Testis (tissue), 5 donors: ENCODE measurements around the gene PCDHB14. TPM values are rescaled to one million over a fixed set of nuclear protein-coding genes. Genes with fewer than 3 reads are reported as not detected.
A peak's percentile ranks its signal among the peaks of the same experiment; 100 is the strongest.
"Not testable (repeated sequence)": the region's sequence is repeated elsewhere in the genome, so short reads cannot be mapped to it uniquely, and the experiment has no call there.

Experiments used
- DNase-seq: peaks from one replicate; pipeline ENCODE4 v3.0.0-alpha.2; 2019
- H3K27ac ChIP-seq, 2 donors: fragments of 200-600 bp; sonication (generic); one replicate each; pipeline ENCODE4 v1.5.1; 2019
- H3K27me3 ChIP-seq: fragments of 200-600 bp; sonication (generic); one replicate; pipeline ENCODE4 v1.5.1; 2019
- H3K36me3 ChIP-seq: fragments of 200-600 bp; sonication (generic); one replicate; pipeline ENCODE4 v1.5.1; 2017; ENCODE audit warnings: low read depth; ENCODE audit errors: missing control alignments
- H3K4me1 ChIP-seq: fragments of 200-600 bp; sonication (generic); one replicate; pipeline ENCODE4 v1.5.1; 2019
- H3K4me3 ChIP-seq, 2 donors: fragments of 200-600 bp; sonication (generic); one replicate each; pipeline ENCODE4 v1.5.1; 2017 to 2019
- H3K9me3 ChIP-seq: fragments of 200-600 bp; sonication (generic); one replicate; pipeline ENCODE4 v1.5.1; 2017
- CTCF ChIP-seq, 3 experiments: fragments of 450-650 bp in 2 of 3; fragments of 200-600 bp in 1 of 3; sonication (generic) in 1 of 3; IDR thresholded peaks; one replicate each; pipeline ENCODE4 v1.5.1; 2016 to 2019; ENCODE audit warnings: antibody characterized with exemption in 3 of 3, mild to moderate bottlenecking in 2 of 3, moderate library complexity in 1 of 3
- POLR2A ChIP-seq: fragments of 450-650 bp; IDR thresholded peaks from one replicate; pipeline ENCODE4 v1.6.1; 2017; ENCODE audit warnings: antibody characterized with exemption, mild to moderate bottlenecking, moderate library complexity
- WGBS, 2 donors: methylation state at CpG; one replicate each; pipeline ENCODE4 v1.1.5; 2018; 5-methylcytosine and 5-hydroxymethylcytosine counted together
- intact Hi-C: fragments of 100-400 bp; cut with DNase I; formaldehyde crosslinking; loops from one replicate; pipeline ENCODE4 v1.15.1; 2023; ENCODE audit warnings: low total_unique reads
- long read RNA-seq, 2 donors: transcript quantifications; one replicate each; lab custom pipeline, GENCODE V29; 2026
- polyA plus RNA-seq: library from polyadenylated mRNA; stranded (reverse); fragments of 350-450 nt; fragmentation: Illumina TruSeq; extraction: RNeasy Lipid Tissue Mini Kit (QIAGEN cat#74804); gene quantifications from one replicate; pipeline ENCODE4 v1.2.3, GENCODE V29; 2014; ENCODE audit warnings: low read depth, low replicate concordance; ENCODE audit not compliant: insufficient read depth
- total RNA-seq, 2 donors: library from RNA; depleted of rRNA; stranded (reverse); fragments of >200 nt; gene quantifications; one replicate each; pipeline ENCODE4 v1.2.3, GENCODE V29; 2016

Gene PCDHB14
- total RNA-seq (1 to 10 TPM; 7.9 to 8.0 TPM), polyA plus RNA-seq (2.7 TPM)
- long read RNA-seq, donor 1, full-length matches to known transcripts = 11 of 11 reads
- long read RNA-seq, donor 1, partial matches to known transcripts = 0 of 11 reads
- long read RNA-seq, donor 1, other reads (novel, unspliced or antisense) = 0 of 11 reads
- long read RNA-seq, donor 2, full-length matches to known transcripts = 6 of 6 reads
- long read RNA-seq, donor 2, partial matches to known transcripts = 0 of 6 reads
- long read RNA-seq, donor 2, other reads (novel, unspliced or antisense) = 0 of 6 reads

GRCh38 chr5:141223112-141223783 lies at the start of gene PCDHB14:
PCDHB14 (plus strand) TSS chr5:141223343; CDS start chr5:141223506, 163 bp downstream.
- no peak for DNase-seq
- WGBS, 2 donors = 16 to 18% methylated on average over 15 of the region's 15 CpGs
- Histone ChIP-seq H3K36me3 (no peaks in the 10 kb centered on the region), H3K27ac (no peak within 1 kb of the TSS), H3K27me3 (no peaks in the 10 kb centered on the region), H3K4me3 (no peak within 1 kb of the TSS), H3K4me1 (no peaks in the 10 kb centered on the region), H3K9me3 (no peaks in the 10 kb centered on the region)
- intact Hi-C loops = no loop called here
- peak in 2 of 3 experiments; percentile 9 to 14 for TF ChIP-seq CTCF (IDR thresholded peaks at IDR 0.05)
- no peak for TF ChIP-seq POLR2A

- H3K27me3 ChIP-seq, H3K4me1 ChIP-seq, H3K36me3 ChIP-seq, H3K27ac ChIP-seq, intact Hi-C loops, H3K9me3 ChIP-seq, DNase-seq: not testable (repeated sequence)
- WGBS, 2 donors = 25 to 35% methylated on average over 35 to 59 of the region's 79 CpGs
- H3K4me3 ChIP-seq = peak overlapping the region in 1 of 2 donors; percentile 22
Measured at GRCh38 chr5:141174291-141175104, 48.6 kb upstream of the PCDHB14 start.

GRCh38 chr5:141175933-141176332 lies 47.2 kb upstream of the PCDHB14 start:
- no peak overlapping the region for H3K4me3 ChIP-seq
- no peaks in the 10 kb centered on the region for H3K36me3 ChIP-seq
- H3K9me3 ChIP-seq = no peaks in the 10 kb centered on the region
- 57 to 63% methylated on average over 1 of the region's 1 CpG for WGBS, 2 donors
- H3K4me1 ChIP-seq = no peaks in the 10 kb centered on the region
- intact Hi-C loops = no loop called here
- no peak overlapping the region for H3K27ac ChIP-seq
- DNase-seq = no peak
- no peak for TF ChIP-seq POLR2A
- no peak for TF ChIP-seq CTCF (IDR thresholded peaks at IDR 0.05)
- no peaks in the 10 kb centered on the region for H3K27me3 ChIP-seq

GRCh38 chr5:141177577-141178191 lies 45.5 kb upstream of the PCDHB14 start, which contains the start of gene PCDHB8:
PCDHB8 (plus strand) TSS chr5:141177790; CDS start chr5:141178035, 245 bp downstream.
- H3K27me3 ChIP-seq, H3K4me1 ChIP-seq, H3K36me3 ChIP-seq, H3K27ac ChIP-seq, H3K9me3 ChIP-seq, intact Hi-C loops, H3K4me3 ChIP-seq: not testable (repeated sequence)
- peak in 1 of 3 experiments; percentile 20 for TF ChIP-seq CTCF (IDR thresholded peaks at IDR 0.05)
- WGBS, 2 donors = 19 to 26% methylated on average over 14 to 15 of the region's 18 CpGs
- DNase-seq = peak; percentile 78

GRCh38 chr5:141179371-141179770 lies 43.8 kb upstream of the PCDHB14 start:
- DNase-seq, intact Hi-C loops, H3K36me3 ChIP-seq, H3K27ac ChIP-seq, H3K4me1 ChIP-seq, H3K27me3 ChIP-seq, H3K4me3 ChIP-seq, H3K9me3 ChIP-seq: not testable (repeated sequence)
- WGBS, 2 donors = 32 to 52% methylated on average over 28 to 37 of the region's 39 CpGs

GRCh38 chr5:141179876-141180275 lies 43.3 kb upstream of the PCDHB14 start:
- DNase-seq, H3K9me3 ChIP-seq, H3K36me3 ChIP-seq, H3K4me3 ChIP-seq, H3K4me1 ChIP-seq, H3K27me3 ChIP-seq, H3K27ac ChIP-seq, intact Hi-C loops: not testable (repeated sequence)
- 20 to 34% methylated on average over 15 to 22 of the region's 32 CpGs for WGBS, 2 donors
